SHP77 treated with DMSO at 0.1 percent for 48 hours (cell line): ENCODE measurements around the gene ESPNL.

Experiments used
- DNase-seq: peaks from one replicate; lab custom pipeline; 2025; lab: John Stamatoyannopoulos, UW

Gene ESPNL

GRCh38 chr2:238158509-238159070, 58.5 kb downstream of the ESPNL start, which contains the start of gene ERFE:
Gene ERFE (plus strand): TSS chr2:238158970. CDS start chr2:238159008, 38 bp downstream.
- DNase-seq, result no peak

GRCh38 chr2:238159071-238159539, 59.0 kb downstream of the ESPNL start:
- DNase-seq, result no peak

- no peak for DNase-seq
Measured at GRCh38 chr2:238159661-238160205, 59.6 kb downstream of the ESPNL start.

- no peak for DNase-seq
Measured at GRCh38 chr2:238160206-238161129, 60.3 kb downstream of the ESPNL start.

GRCh38 chr2:238161291-238162051, 61.3 kb downstream of the ESPNL start:
- no peak for DNase-seq

- DNase-seq, result no peak
Measured at GRCh38 chr2:238162251-238162845, 62.2 kb downstream of the ESPNL start.

- DNase-seq, result no peak
Measured at GRCh38 chr2:238162846-238163441, 62.8 kb downstream of the ESPNL start.

GRCh38 chr2:238163481-238164198, 63.5 kb downstream of the ESPNL start:
- no peak for DNase-seq

GRCh38 chr2:238164906-238165287, 64.8 kb downstream of the ESPNL start:
- DNase-seq, result no peak

- no peak for DNase-seq
Measured at GRCh38 chr2:238165288-238165921, 65.3 kb downstream of the ESPNL start.

GRCh38 chr2:238166391-238167343, 66.5 kb downstream of the ESPNL start:
- DNase-seq, result no peak

GRCh38 chr2:238167344-238167715, 67.2 kb downstream of the ESPNL start:
- no peak for DNase-seq

- DNase-seq, result no peak
Measured at GRCh38 chr2:238167761-238168160, 67.6 kb downstream of the ESPNL start.

GRCh38 chr2:238168196-238169047, 68.3 kb downstream of the ESPNL start:
- DNase-seq, result no peak

GRCh38 chr2:238169048-238169707, 69.0 kb downstream of the ESPNL start:
- DNase-seq, result no peak

- no peak for DNase-seq
Measured at GRCh38 chr2:238169708-238170251, 69.6 kb downstream of the ESPNL start.

GRCh38 chr2:238170386-238171071, 70.4 kb downstream of the ESPNL start:
- no peak for DNase-seq
